Measurements from ENCODE around the gene PPP1CC.

DNA sequence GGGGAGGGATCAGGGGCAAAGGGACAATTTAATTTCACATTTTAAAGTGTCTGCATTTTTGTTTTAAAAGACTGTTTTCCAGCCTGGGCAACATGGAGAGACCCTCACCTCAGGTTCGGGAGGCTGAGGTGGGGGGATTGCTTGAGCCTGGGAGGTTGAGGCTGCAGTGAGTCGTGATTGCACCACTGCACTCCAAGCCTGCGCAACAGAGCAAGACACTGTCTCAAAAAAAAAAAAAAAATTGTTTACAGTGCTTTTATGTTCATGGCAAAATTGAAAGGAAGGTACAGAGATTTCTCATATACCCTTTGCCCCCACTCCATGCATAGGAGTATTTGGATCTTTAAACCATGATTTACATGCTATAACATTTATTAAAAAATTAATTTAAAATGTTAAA, 37.4 kb downstream of the PPP1CC start:
- TF ChIP-seq GATA3 (IDR thresholded peaks at IDR 0.05; ENCODE audit: low read depth, low read length) (no peak), GATA2 (IDR thresholded peaks at IDR 0.05; ENCODE audit: low read depth, low read length) (no peak)

All from SH-SY5Y (cell line).